GM21528 (cell line): ENCODE results near the gene MRPS7.

Experiments
- ATAC-seq: cut with Tn5 transposase; IDR thresholded peaks from one replicate; pipeline ENCODE4 v1.9.1; 2021; ENCODE audit warnings: mild to moderate bottlenecking, moderate library complexity; ENCODE audit not compliant: unreplicated experiment, low FRiP score

The MRPS7 gene

GRCh38 chr17:75301502-75302206 is 40.0 kb downstream of the MRPS7 start:
- no peak for ATAC-seq

GRCh38 chr17:75307957-75308731 is 46.5 kb downstream of the MRPS7 start:
- no peak for ATAC-seq

- ATAC-seq = no peak
Measured at GRCh38 chr17:75308732-75309629, 47.3 kb downstream of the MRPS7 start.

GRCh38 chr17:75313941-75314551 is 52.4 kb downstream of the MRPS7 start:
- ATAC-seq = no peak

- ATAC-seq = no peak
Measured at GRCh38 chr17:75315541-75316243, 54.0 kb downstream of the MRPS7 start.
